GM18499 (cell line): ENCODE data around the gene EIF2AK2.
"Not testable (repeated sequence)": the region's sequence is repeated elsewhere in the genome, so short reads cannot be mapped to it uniquely, and the experiment has no call there.

Experiments used
- ATAC-seq: cut with Tn5 transposase; IDR thresholded peaks from one replicate; pipeline ENCODE4 v1.9.1; 2021; ENCODE audit warnings: moderate number of reproducible peaks; ENCODE audit not compliant: insufficient read depth, unreplicated experiment

EIF2AK2 gene

GRCh38 chr2:37156857-37157714, at the start of gene EIF2AK2:
Gene EIF2AK2, minus strand, starts transcription at chr2:37156980. Its CDS starts 9,174 bp downstream, at chr2:37147806.
- peak; percentile 43 for ATAC-seq

GRCh38 chr2:37205689-37206341, 49.0 kb upstream of the EIF2AK2 start:
- ATAC-seq = no peak

GRCh38 chr2:37205071-37205661, 48.4 kb upstream of the EIF2AK2 start:
- ATAC-seq = not testable (repeated sequence)

- ATAC-seq = no peak
Observed at GRCh38 chr2:37203708-37204107, 46.9 kb upstream of the EIF2AK2 start.

- ATAC-seq = no peak
Observed at GRCh38 chr2:37201766-37202165, 45.0 kb upstream of the EIF2AK2 start.

DNA sequence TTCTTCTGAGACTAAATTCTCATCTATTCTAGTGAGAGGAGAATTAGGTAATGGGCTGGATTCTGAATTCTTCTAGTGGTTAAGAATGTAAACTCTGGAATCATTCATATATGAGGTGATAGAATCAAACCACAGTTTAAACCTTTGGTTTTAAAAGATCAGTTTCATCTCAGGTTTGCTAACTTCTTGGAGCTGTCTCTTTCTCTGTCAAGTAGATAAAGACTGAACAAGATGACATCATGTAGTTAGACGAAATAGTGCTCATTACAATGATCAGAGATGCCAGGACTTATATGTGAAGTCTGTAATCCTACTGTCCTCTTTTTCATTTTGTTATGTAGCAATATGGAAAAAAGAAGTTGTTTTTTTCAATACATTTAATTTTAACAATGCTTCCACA, 44.4 kb upstream of the EIF2AK2 start:
- no peak for ATAC-seq

DNA sequence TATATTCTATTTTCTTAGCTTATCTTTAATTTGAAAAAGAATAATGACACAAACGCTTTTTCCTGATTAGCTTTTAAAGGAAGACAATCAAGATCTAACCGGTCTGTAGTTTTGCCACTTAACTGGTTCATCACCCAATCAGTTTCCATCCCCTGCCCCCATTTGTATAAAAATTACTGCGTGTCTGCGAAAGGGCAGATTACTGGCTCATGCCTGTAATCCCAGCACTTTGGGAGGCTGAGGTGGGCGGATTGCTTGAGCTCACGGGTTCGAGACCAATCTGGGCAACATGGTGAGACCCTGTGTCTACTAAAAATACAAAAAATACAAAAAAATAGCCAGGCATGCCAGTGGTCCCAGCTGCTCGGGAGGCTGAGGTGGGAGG, 41.9 kb upstream of the EIF2AK2 start:
- ATAC-seq = no peak

- ATAC-seq = peak; percentile 41
Observed at GRCh38 chr2:37196320-37197195, 39.8 kb upstream of the EIF2AK2 start, which contains the start of gene CEBPZOS. Gene CEBPZOS, plus strand, starts transcription at chr2:37196496. Its CDS starts 3,209 bp downstream, at chr2:37199705.

GRCh38 chr2:37195862-37196319, 39.1 kb upstream of the EIF2AK2 start:
- ATAC-seq = not testable (repeated sequence)

DNA sequence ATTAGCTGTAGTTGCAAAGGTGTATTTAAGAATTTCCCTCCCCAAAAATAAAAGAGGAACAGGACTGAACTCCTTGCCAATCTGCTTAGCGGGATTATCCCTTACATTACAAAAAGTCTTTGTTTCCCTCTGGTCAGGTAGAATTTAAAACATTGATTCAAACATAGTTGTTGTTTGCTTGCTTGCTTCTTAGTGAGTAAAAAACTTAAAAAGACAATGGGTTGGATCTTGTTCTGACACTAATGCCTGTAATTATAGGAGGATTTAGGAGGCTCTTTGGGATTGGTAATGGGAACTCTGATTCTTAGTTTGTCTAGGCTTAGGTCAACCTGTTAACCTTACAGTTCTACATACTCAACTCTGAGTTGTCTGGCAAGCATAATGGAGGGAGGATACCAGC, 35.8 kb upstream of the EIF2AK2 start:
- ATAC-seq = no peak

- ATAC-seq = no peak
Observed at GRCh38 chr2:37191747-37192146, 35.0 kb upstream of the EIF2AK2 start.

- ATAC-seq = no peak
Observed at GRCh38 chr2:37191253-37191652, 34.5 kb upstream of the EIF2AK2 start.

DNA sequence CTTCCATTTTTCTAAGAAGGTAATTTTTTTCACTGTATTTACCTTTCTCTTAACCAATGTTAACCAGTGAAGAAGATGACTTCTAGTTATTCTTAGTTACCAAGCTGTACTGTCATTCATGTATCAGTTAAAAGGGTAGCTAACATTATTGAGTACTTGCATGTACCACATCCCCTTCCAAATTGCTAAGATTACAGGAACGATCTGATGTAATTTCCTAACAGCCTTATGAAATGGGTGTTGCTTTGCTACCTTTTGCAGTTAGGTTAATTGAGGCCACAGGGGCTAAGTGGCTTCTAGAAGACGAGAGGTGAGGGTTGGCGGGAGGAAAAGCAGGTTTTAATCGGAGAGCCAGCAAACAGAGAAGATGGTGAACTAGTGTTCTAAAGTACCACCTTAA, 33.5 kb upstream of the EIF2AK2 start:
- ATAC-seq = no peak

GRCh38 chr2:37189452-37190153, 32.8 kb upstream of the EIF2AK2 start:
- ATAC-seq = no peak

- ATAC-seq = no peak
Observed at GRCh38 chr2:37188570-37188969, 31.8 kb upstream of the EIF2AK2 start, which contains the start of gene SULT6B1. Gene SULT6B1, minus strand, starts transcription at chr2:37188670. Its CDS starts 30 bp downstream, at chr2:37188640.

DNA sequence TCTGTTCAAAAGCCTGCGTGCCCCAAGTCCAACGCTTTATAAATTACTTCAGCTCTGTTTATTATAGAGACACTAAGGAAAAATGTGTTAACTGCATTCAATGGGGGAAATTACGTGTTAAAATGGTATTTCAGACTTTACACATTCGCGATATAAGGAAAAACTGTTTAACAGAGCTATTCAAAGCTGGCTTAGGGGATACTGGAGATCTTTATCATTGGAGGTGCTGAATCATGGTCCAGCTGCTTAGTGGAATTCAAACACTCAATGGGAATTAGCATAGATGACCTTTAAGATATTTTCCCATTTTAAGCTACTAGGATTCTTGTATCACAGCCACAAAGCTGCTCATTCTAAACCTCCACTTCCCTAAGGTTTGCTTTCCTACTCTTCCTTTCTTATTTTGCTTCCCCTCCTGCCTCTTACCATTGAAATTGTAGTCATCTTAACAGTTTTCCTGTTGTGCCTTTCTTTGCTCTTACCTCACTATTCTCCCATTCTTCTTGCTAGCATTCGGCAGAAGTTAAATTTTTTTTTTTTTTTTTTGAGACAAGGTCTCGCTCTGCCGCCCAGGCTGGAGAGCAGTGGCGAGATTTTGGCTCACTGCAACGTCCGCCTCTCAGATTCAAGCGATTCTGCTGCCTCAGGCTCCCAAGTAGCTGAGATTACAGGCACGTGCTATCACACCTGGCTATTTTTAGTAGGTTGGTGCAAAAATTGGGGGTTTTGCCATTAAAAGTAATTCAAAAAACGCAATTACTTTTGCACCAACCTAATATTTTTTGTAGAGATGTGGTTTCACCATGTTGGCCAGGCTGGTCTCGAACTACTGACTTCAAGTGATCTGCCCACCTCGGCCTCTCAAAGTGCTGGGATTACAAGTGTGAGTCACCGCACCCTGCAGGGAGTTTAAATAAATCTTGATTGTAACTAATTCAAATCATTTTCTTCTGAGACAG, 25.2 kb upstream of the EIF2AK2 start:
- no peak for ATAC-seq

DNA sequence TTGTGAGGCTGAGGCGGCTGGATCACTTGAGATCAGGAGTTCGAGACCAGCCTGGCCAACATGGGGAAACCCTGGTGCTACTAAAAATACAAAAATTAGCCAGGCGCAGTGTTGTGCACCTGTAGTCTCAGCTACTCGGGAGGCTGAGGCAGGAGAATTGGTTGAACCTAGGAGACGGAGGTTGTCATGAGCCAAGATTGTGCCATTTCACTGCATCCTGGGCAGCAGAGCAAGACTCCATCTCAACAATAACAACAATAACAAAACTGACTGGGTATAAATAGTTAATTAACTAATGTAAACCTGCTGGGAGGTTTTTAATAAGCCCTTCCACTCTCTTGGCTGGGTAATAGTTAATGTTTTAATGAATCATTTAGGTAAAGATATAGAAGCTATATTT, 23.9 kb upstream of the EIF2AK2 start:
- no peak for ATAC-seq

- ATAC-seq = no peak
Observed at GRCh38 chr2:37180006-37180639, 23.3 kb upstream of the EIF2AK2 start.
